Liver (tissue), 9 donors: ENCODE results near the gene SORBS2. TPM values are rescaled to one million over a fixed set of nuclear protein-coding genes. Genes with fewer than 3 reads are reported as not detected.

Source experiments
- DNase-seq: peaks from one replicate; pipeline ENCODE4 v3.0.0-alpha.2; 2017; ENCODE audit warnings: low spot score
- H3K27ac ChIP-seq, 2 donors: one replicate each; pipeline ENCODE4 v1.7.0; 2013; ENCODE audit warnings: inconsistent platforms in 2 of 2, low read length in 2 of 2, control low read depth in 1 of 2, low read depth in 1 of 2, mild to moderate bottlenecking in 1 of 2
- H3K27me3 ChIP-seq, 4 donors: one replicate each; pipeline versions ENCODE4 v1.6.1 to v1.7.0; 2013; ENCODE audit warnings: low read length in 3 of 4, inconsistent platforms in 1 of 4, mild to moderate bottlenecking in 1 of 4, moderate library complexity in 1 of 4; ENCODE audit not compliant: control insufficient read depth in 4 of 4, insufficient read depth in 4 of 4
- H3K36me3 ChIP-seq, 4 donors: one replicate each; pipeline versions ENCODE4 v1.6.1 to v1.7.0; 2013; ENCODE audit warnings: low read length in 3 of 4, mild to moderate bottlenecking in 3 of 4, low read depth in 1 of 4, moderate library complexity in 1 of 4; ENCODE audit not compliant: control insufficient read depth in 4 of 4, insufficient read depth in 3 of 4
- H3K4me1 ChIP-seq, 4 donors: one replicate each; pipeline versions ENCODE4 v1.6.1 to v1.7.0; 2013; ENCODE audit warnings: low read length in 3 of 4, mild to moderate bottlenecking in 3 of 4, moderate library complexity in 1 of 4; ENCODE audit not compliant: control insufficient read depth in 4 of 4, insufficient read depth in 4 of 4
- H3K4me3 ChIP-seq, 3 donors: one replicate each; pipeline versions ENCODE4 v1.6.1 to v1.7.0; 2013; ENCODE audit warnings: low read length in 3 of 3, control low read depth in 1 of 3, low read depth in 1 of 3, mild to moderate bottlenecking in 1 of 3
- H3K9ac ChIP-seq, 2 donors: one replicate each; pipeline ENCODE4 v1.7.0; 2013; ENCODE audit warnings: low read length in 2 of 2, mild to moderate bottlenecking in 2 of 2, moderate library complexity in 2 of 2, control low read depth in 1 of 2, low read depth in 1 of 2
- H3K9me3 ChIP-seq, 4 donors: one replicate each; pipeline versions ENCODE4 v1.6.1 to v1.7.0; 2013; ENCODE audit warnings: low read length in 3 of 4; ENCODE audit not compliant: control insufficient read depth in 4 of 4
- ATF3 ChIP-seq: IDR thresholded peaks from 2 replicates; pipeline ENCODE4 v1.6.1; 2016; ENCODE audit warnings: antibody characterized with exemption
- CTCF ChIP-seq: fragments of 150-350 bp; IDR thresholded peaks from 2 replicates; pipeline ENCODE4 v1.5.1; 2017; ENCODE audit warnings: improper control_type of control experiment, low read depth, low read length; ENCODE audit not compliant: missing input control
- EGR1 ChIP-seq, 2 donors: IDR thresholded peaks; 2 replicates each; pipeline ENCODE4 v1.6.1; 2016 to 2018; ENCODE audit warnings: antibody characterized with exemption in 2 of 2, low read depth in 2 of 2
- FOXA1 ChIP-seq: IDR thresholded peaks from 2 replicates; pipeline ENCODE4 v1.6.1; 2016; ENCODE audit warnings: antibody characterized with exemption
- FOXA2 ChIP-seq: IDR thresholded peaks from 2 replicates; pipeline ENCODE4 v1.6.1; 2016; ENCODE audit warnings: antibody characterized with exemption
- GABPA ChIP-seq, 2 donors: IDR thresholded peaks in 1 of 2; conservative IDR thresholded peaks in 1 of 2; 2 replicates each; pipeline ENCODE4 v1.6.1; 2016; ENCODE audit warnings: antibody characterized with exemption in 2 of 2, mild to moderate bottlenecking in 1 of 2, moderate library complexity in 1 of 2
- HNF4A ChIP-seq, 2 donors: conservative IDR thresholded peaks; 2 replicates each; pipeline ENCODE4 v1.6.1; 2016; ENCODE audit warnings: antibody characterized with exemption in 2 of 2, mild to moderate bottlenecking in 2 of 2
- HNF4G ChIP-seq: IDR thresholded peaks from 2 replicates; pipeline ENCODE4 v1.6.1; 2016; ENCODE audit warnings: antibody characterized with exemption
- JUND ChIP-seq, 2 donors: IDR thresholded peaks; 2 replicates each; pipeline ENCODE4 v1.6.1; 2016; ENCODE audit warnings: antibody characterized with exemption in 2 of 2
- MAX ChIP-seq: IDR thresholded peaks from 2 replicates; pipeline ENCODE4 v1.6.1; 2016; ENCODE audit warnings: antibody characterized with exemption
- NR2F2 ChIP-seq: IDR thresholded peaks from 2 replicates; pipeline ENCODE4 v1.6.1; 2016; ENCODE audit warnings: antibody characterized with exemption
- RAD21 ChIP-seq, 2 donors: IDR thresholded peaks; 2 replicates each; pipeline ENCODE4 v1.6.1; 2016; ENCODE audit warnings: antibody characterized with exemption in 2 of 2, mild to moderate bottlenecking in 2 of 2
- REST ChIP-seq: IDR thresholded peaks from 2 replicates; pipeline ENCODE4 v1.6.1; 2016; ENCODE audit warnings: antibody characterized with exemption, mild to moderate bottlenecking
- RXRA ChIP-seq, 2 donors: IDR thresholded peaks; 2 replicates each; pipeline ENCODE4 v1.6.1; 2017 to 2018; ENCODE audit warnings: antibody characterized with exemption in 2 of 2, mild to moderate bottlenecking in 1 of 2
- SP1 ChIP-seq: IDR thresholded peaks from 2 replicates; pipeline ENCODE4 v1.6.1; 2018; ENCODE audit warnings: antibody characterized with exemption, mild to moderate bottlenecking
- TAF1 ChIP-seq: conservative IDR thresholded peaks from 2 replicates; pipeline ENCODE4 v1.6.1; 2016; ENCODE audit warnings: antibody characterized with exemption, mild to moderate bottlenecking
- YY1 ChIP-seq: IDR thresholded peaks from 2 replicates; pipeline ENCODE4 v1.6.1; 2016; ENCODE audit warnings: antibody characterized with exemption, mild to moderate bottlenecking
- ZBTB33 ChIP-seq: IDR thresholded peaks from 2 replicates; pipeline ENCODE4 v1.6.1; 2016; ENCODE audit warnings: antibody characterized with exemption
- WGBS: extraction: QIAGEN DNeasy Blood & Tissue Kit; methylation state at CpG from one replicate; pipeline ENCODE4 v1.1.7; 2013; 5-methylcytosine and 5-hydroxymethylcytosine counted together
- polyA plus RNA-seq, 2 donors: library from polyadenylated mRNA; stranded (reverse) in 1 of 2; unstranded in 1 of 2; fragments of 200-250 nt in 1 of 2; fragments of >200 nt in 1 of 2; fragmentation: Nextera tagmentation in 1 of 2; extraction: Ambion mirVana in 1 of 2; gene quantifications; one replicate each; pipeline versions ENCODE4 v1.2.1 to v1.2.3, GENCODE V29; 2013 to 2015
- total RNA-seq, 2 donors: library from RNA; depleted of rRNA; stranded (reverse); fragments of >200 nt; gene quantifications; one replicate each; pipeline ENCODE4 v1.2.3, GENCODE V29; 2014
- donor health status: healthy.
- donor health status: healthy.
- donor health status: healthy.
- donor health status: healthy.
- donor health status: healthy.

SORBS2 gene
- total and polyA plus RNA-seq, 4 donors = 23.3 to 136 (median 59.6) TPM

GRCh38 chr4:185592845-185593488 lies 219.0 kb downstream of the SORBS2 start:
- Histone ChIP-seq H3K9me3 (no peaks in the 10 kb centered on the region), H3K4me1 (peaks cover 0 to 17% (median 5%) of the 10 kb centered on the region in 4 donors), H3K4me3 (no peak overlapping the region), H3K36me3 (peaks cover 0 to 13% (median 6%) of the 10 kb centered on the region in 4 donors), H3K27me3 (no peaks in the 10 kb centered on the region), H3K27ac (no peak overlapping the region), H3K9ac (no peak overlapping the region)
- DNase-seq = no peak
- TF ChIP-seq HNF4A (conservative IDR thresholded peaks at IDR 0.05) (no peak), FOXA1 (no peak), ATF3 (no peak), JUND (IDR thresholded peaks at IDR 0.05) (no peak), SP1 (no peak), TAF1 (no peak), REST (no peak), HNF4G (no peak), ZBTB33 (no peak), RAD21 (IDR thresholded peaks at IDR 0.05) (no peak), FOXA2 (no peak), MAX (no peak), GABPA (IDR thresholded peaks at IDR 0.05 in 1 of 2, conservative IDR thresholded peaks at IDR 0.05 in 1 of 2) (no peak), EGR1 (IDR thresholded peaks at IDR 0.05; ENCODE audit: low read depth in 2 of 2) (no peak), NR2F2 (no peak), CTCF (no peak), RXRA (IDR thresholded peaks at IDR 0.05) (no peak), YY1 (no peak)
- 82% methylated on average over 9 of the region's 9 CpGs for WGBS
